Endothelial cell of umbilical vein (primary cell): ENCODE data around the gene NOD1. TPM values are rescaled to one million over a fixed set of nuclear protein-coding genes. Genes with fewer than 3 reads are reported as not detected.

Experiments
- BruUV-seq: library from RNA; stranded (reverse); fragments of 400-500 nt; replicated peaks from 2 replicates; lab custom pipeline; 2021; lab: Mats Ljungman, UMichigan
- CTCF ChIA-PET: fragments of 300-600, 350-600 bp; sonication (Branson Sonifier 250); formaldehyde crosslinking; loops from one replicate; lab custom pipeline; 2021; ENCODE audit warnings: antibody characterized with exemption, inconsistent platforms; lab: Charles Lee
- POLR2A ChIA-PET: fragments of 300-600, 350-600 bp; sonication (Branson Sonifier 250); formaldehyde crosslinking; loops from one replicate; lab custom pipeline; 2021; ENCODE audit warnings: antibody characterized with exemption, inconsistent platforms; lab: Charles Lee
- DNase-seq: peaks from one replicate; pipeline ENCODE4 v3.0.0-alpha.2; 2011; ENCODE audit warnings: low read depth, low spot score
- FAIRE-seq: peaks from 2 replicates; lab custom pipeline; 2011; peaks lifted over from hg19 to GRCh38; lab: Jason Lieb, UNC
- H2AFZ ChIP-seq: 2 replicates; pipeline ENCODE4 v1.6.0; 2012; ENCODE audit warnings: low read depth, low read length, control low read depth, inconsistent platforms
- H3K27ac ChIP-seq: 2 replicates; pipeline ENCODE4 v1.5.1; 2011; ENCODE audit warnings: low read depth, mild to moderate bottlenecking, control low read depth, low read length, moderate library complexity; ENCODE audit not compliant: insufficient read depth
- H3K27me3 ChIP-seq, 2 experiments: 2 replicates each; pipeline versions ENCODE4 v1.6.0 to v1.6.1; 2011; ENCODE audit warnings: low read length in 2 of 2, mixed read lengths in 1 of 2; ENCODE audit not compliant: control insufficient read depth in 2 of 2, insufficient read depth in 2 of 2
- H3K36me3 ChIP-seq, 2 experiments: 2 replicates in 1 of 2; 3 replicates in 1 of 2; pipeline ENCODE4 v1.5.1; 2011; ENCODE audit warnings: low read length in 2 of 2, mild to moderate bottlenecking in 1 of 2, moderate library complexity in 1 of 2; ENCODE audit not compliant: control insufficient read depth in 2 of 2, insufficient read depth in 2 of 2; ENCODE audit errors: extremely low read depth in 1 of 2
- H3K4me1 ChIP-seq: 3 replicates; pipeline ENCODE4 v1.5.1; 2011; ENCODE audit warnings: mild to moderate bottlenecking, low read length; ENCODE audit not compliant: control insufficient read depth, insufficient read depth; ENCODE audit errors: extremely low read depth
- H3K4me2 ChIP-seq: 2 replicates; pipeline ENCODE4 v1.6.1; 2011; ENCODE audit warnings: low read length, control low read depth, mixed read lengths; ENCODE audit not compliant: insufficient read depth
- H3K4me3 ChIP-seq, 3 experiments: fragments of 200-600 bp in 1 of 3; sonication (generic), shearing (Covaris generic) in 1 of 3; replicated peaks in 1 of 3; 2 replicates each; pipeline ENCODE4 v1.5.1; 2011 to 2016; ENCODE audit warnings: control low read depth in 3 of 3, low read length in 3 of 3, mild to moderate bottlenecking in 2 of 3, inconsistent platforms in 1 of 3, low read depth in 1 of 3, moderate library complexity in 1 of 3; ENCODE audit not compliant: insufficient read depth in 1 of 3
- H3K79me2 ChIP-seq: 2 replicates; pipeline ENCODE4 v1.6.0; 2012; ENCODE audit warnings: low read length, inconsistent platforms; ENCODE audit not compliant: control insufficient read depth, insufficient read depth
- H3K9ac ChIP-seq: replicated peaks from 2 replicates; pipeline ENCODE3; 2011; ENCODE audit warnings: low read length, control low read depth; ENCODE audit not compliant: insufficient read depth; ENCODE audit errors: extremely low read depth
- H3K9me1 ChIP-seq: replicated peaks from 3 replicates; pipeline ENCODE4 v1.6.0; 2011; ENCODE audit warnings: mild to moderate bottlenecking, low read length; ENCODE audit not compliant: control insufficient read depth, insufficient read depth; ENCODE audit errors: extremely low read depth
- H3K9me3 ChIP-seq: replicated peaks from 2 replicates; pipeline ENCODE4 v1.5.1; 2012; ENCODE audit warnings: low read length, inconsistent platforms; ENCODE audit not compliant: control insufficient read depth, insufficient read depth
- H4K20me1 ChIP-seq: replicated peaks from 2 replicates; pipeline ENCODE3; 2011; ENCODE audit warnings: mild to moderate bottlenecking, low read length; ENCODE audit not compliant: control insufficient read depth, insufficient read depth; ENCODE audit errors: extremely low read depth
- EZH2 ChIP-seq: IDR thresholded peaks from 2 replicates; pipeline ENCODE4 v1.6.1; 2012; ENCODE audit warnings: borderline replicate concordance, low read depth, mild to moderate bottlenecking, moderate library complexity, low read length, inconsistent platforms; ENCODE audit not compliant: severe bottlenecking
- FOS ChIP-seq: IDR thresholded peaks from 2 replicates; pipeline ENCODE4 v1.6.1; 2011; ENCODE audit warnings: mild to moderate bottlenecking, low read length, moderate library complexity, borderline replicate concordance; ENCODE audit not compliant: insufficient read depth
- GATA2 ChIP-seq: IDR thresholded peaks from 2 replicates; pipeline ENCODE4 v1.7.0; 2011; ENCODE audit warnings: low read depth, mild to moderate bottlenecking, moderate library complexity, mixed read lengths, low read length; ENCODE audit not compliant: insufficient read length, insufficient read depth
- JUN ChIP-seq: IDR thresholded peaks from 2 replicates; pipeline ENCODE4 v1.6.1; 2011; ENCODE audit warnings: borderline replicate concordance, low read depth; ENCODE audit not compliant: insufficient read length, insufficient read depth
- MYC ChIP-seq: IDR thresholded peaks from one replicate; pipeline ENCODE4 v1.6.1; 2011; ENCODE audit warnings: mild to moderate bottlenecking, low read depth, low read length
- POLR2A ChIP-seq: IDR thresholded peaks from 2 replicates; pipeline ENCODE4 v1.6.1; 2012; ENCODE audit warnings: low read depth, mild to moderate bottlenecking, control low read depth, low read length
- POLR2AphosphoS5 ChIP-seq: IDR thresholded peaks from 2 replicates; pipeline ENCODE4 v1.6.1; 2012; ENCODE audit warnings: low read depth, mild to moderate bottlenecking, control low read depth, low read length, moderate library complexity; ENCODE audit not compliant: insufficient read depth
- dilution Hi-C: fragments of 300-500 bp; cut with MboI; formaldehyde crosslinking; loops from one replicate; pipeline ENCODE4 v1.15.0; 2019; ENCODE audit warnings: low sequenced_read_pairs; ENCODE audit not compliant: extremely low pct_ligation_motif_present
- intact Hi-C: fragments of 100-400 bp; cut with micrococcal nuclease; formaldehyde crosslinking; loops from one replicate; pipeline ENCODE4 v1.10.0; 2022
- polyA plus RNA-seq, 4 experiments: library from polyadenylated mRNA; depleted of rRNA in 3 of 4; stranded (reverse) in 3 of 4; unstranded in 1 of 4; fragments of >200 nt; gene quantifications; 2 replicates each; pipeline versions ENCODE4 v1.2.1 to v1.2.3, GENCODE V29; 2011 to 2012; ENCODE audit warnings: missing spikeins in 1 of 4
- total RNA-seq: library from RNA; stranded (reverse); gene quantifications from 2 replicates; pipeline ENCODE4 v1.2.3, GENCODE V29; 2021
- TF ChIP-seq, protein P1 (sequence below), 2 donors: IDR thresholded peaks; 1 replicate in 1 of 2; 2 replicates in 1 of 2; pipeline ENCODE4 v1.5.1; 2011; ENCODE audit warnings: low read length in 2 of 2, mild to moderate bottlenecking in 2 of 2, moderate library complexity in 2 of 2, control low read depth in 1 of 2, inconsistent platforms in 1 of 2, low read depth in 1 of 2; ENCODE audit not compliant: insufficient read depth in 1 of 2; ENCODE audit errors: extremely low read depth in 1 of 2
- TF ChIP-seq, protein P2 (sequence below): IDR thresholded peaks from 2 replicates; pipeline ENCODE4 v1.6.1; 2011; ENCODE audit not compliant: insufficient read depth, insufficient read length

NOD1 gene
- total and polyA plus RNA-seq, 2 donors (not counting 3 experiments of a cell fraction or from before 2014, with no cell fraction given), result 22.1 to 39.2 TPM

DNA sequence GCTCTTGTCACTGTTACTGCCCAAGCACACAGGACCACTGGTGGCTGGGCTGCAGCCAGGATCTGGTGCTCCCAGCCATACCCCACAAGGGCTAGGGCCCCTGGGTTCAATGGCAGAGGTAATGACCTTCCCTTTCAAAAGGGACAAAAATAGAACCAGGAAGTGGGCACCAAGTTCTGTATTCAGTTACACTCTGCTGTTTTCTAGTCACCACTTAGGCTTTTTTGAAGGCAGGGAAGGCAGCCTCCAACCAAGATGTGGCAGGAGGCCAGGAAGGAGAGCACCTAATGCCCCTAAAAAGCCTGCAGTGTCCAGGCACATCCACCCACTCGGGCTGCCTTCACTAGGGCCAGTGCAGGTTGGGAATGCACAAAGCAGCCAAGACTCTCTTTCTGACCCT, 47.8 kb downstream of the NOD1 start:
- Histone ChIP-seq H3K27me3 (no peaks in the 10 kb centered on the region), H3K9ac (no peak overlapping the region), H4K20me1 (no peaks in the 10 kb centered on the region), H3K79me2 (no peaks in the 10 kb centered on the region), H3K4me2 (no peak overlapping the region), H3K4me3 (no peak overlapping the region), H3K36me3 (peaks cover 26 to 49% of the 10 kb centered on the region in 2 experiments), H3K4me1 (no peaks in the 10 kb centered on the region), H3K9me3 (no peaks in the 10 kb centered on the region), H2AFZ (no peak overlapping the region), H3K9me1 (no peaks in the 10 kb centered on the region), H3K27ac (no peak overlapping the region)
- DNase-seq (no peak), FAIRE-seq (no peak)
- POLR2A ChIA-PET, result no interaction called here
- dilution Hi-C loops, result no loop called here
- TF ChIP-seq FOS, result no peak
- TF ChIP-seq, protein P1, sequence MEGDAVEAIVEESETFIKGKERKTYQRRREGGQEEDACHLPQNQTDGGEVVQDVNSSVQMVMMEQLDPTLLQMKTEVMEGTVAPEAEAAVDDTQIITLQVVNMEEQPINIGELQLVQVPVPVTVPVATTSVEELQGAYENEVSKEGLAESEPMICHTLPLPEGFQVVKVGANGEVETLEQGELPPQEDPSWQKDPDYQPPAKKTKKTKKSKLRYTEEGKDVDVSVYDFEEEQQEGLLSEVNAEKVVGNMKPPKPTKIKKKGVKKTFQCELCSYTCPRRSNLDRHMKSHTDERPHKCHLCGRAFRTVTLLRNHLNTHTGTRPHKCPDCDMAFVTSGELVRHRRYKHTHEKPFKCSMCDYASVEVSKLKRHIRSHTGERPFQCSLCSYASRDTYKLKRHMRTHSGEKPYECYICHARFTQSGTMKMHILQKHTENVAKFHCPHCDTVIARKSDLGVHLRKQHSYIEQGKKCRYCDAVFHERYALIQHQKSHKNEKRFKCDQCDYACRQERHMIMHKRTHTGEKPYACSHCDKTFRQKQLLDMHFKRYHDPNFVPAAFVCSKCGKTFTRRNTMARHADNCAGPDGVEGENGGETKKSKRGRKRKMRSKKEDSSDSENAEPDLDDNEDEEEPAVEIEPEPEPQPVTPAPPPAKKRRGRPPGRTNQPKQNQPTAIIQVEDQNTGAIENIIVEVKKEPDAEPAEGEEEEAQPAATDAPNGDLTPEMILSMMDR (IDR thresholded peaks at IDR 0.05; ENCODE audit: extremely low read depth in 1 of 2, insufficient read depth in 1 of 2, low read depth in 1 of 2, low read length in 2 of 2), result no peak
- TF ChIP-seq POLR2AphosphoS5, result no peak
- TF ChIP-seq JUN, result no peak
- no peak for TF ChIP-seq GATA2
- no peak for TF ChIP-seq MYC
- TF ChIP-seq EZH2, result no peak
- TF ChIP-seq POLR2A, result no peak
- TF ChIP-seq, protein P2, sequence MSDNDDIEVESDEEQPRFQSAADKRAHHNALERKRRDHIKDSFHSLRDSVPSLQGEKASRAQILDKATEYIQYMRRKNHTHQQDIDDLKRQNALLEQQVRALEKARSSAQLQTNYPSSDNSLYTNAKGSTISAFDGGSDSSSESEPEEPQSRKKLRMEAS, result no peak
- CTCF ChIA-PET, result no interaction called here
- no TSS peak for BruUV-seq
- intact Hi-C loops, result no loop called here
